ENCODE measurements around the gene A2M.
A peak's percentile ranks its signal among the peaks of the same experiment; 100 is the strongest.

A2M gene

DNA sequence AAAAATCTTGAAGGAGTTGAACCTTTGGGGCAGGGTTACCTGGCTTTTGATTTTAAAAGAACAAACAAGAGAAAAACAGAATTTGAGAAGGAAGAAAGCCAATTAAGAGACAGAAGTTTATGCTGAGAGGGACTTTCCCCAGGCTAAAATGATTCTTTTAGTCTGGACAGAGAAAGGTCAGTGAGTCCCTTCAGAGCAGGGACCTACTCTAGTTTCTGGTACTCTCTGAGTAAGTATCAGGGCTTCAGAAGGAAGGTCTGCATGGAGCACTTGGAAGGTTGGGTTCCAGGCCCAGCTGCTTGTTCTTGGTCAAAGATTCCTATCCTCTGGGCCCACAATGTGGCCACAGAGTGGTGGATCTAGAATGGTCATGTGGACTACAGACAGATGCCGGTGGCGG, 66.8 kb downstream of the A2M start:
- H3K4me3 ChIP-seq (ENCODE audit: low read depth, low read length): no peak overlapping the region
- TF ChIP-seq, protein P1, sequence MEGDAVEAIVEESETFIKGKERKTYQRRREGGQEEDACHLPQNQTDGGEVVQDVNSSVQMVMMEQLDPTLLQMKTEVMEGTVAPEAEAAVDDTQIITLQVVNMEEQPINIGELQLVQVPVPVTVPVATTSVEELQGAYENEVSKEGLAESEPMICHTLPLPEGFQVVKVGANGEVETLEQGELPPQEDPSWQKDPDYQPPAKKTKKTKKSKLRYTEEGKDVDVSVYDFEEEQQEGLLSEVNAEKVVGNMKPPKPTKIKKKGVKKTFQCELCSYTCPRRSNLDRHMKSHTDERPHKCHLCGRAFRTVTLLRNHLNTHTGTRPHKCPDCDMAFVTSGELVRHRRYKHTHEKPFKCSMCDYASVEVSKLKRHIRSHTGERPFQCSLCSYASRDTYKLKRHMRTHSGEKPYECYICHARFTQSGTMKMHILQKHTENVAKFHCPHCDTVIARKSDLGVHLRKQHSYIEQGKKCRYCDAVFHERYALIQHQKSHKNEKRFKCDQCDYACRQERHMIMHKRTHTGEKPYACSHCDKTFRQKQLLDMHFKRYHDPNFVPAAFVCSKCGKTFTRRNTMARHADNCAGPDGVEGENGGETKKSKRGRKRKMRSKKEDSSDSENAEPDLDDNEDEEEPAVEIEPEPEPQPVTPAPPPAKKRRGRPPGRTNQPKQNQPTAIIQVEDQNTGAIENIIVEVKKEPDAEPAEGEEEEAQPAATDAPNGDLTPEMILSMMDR (IDR thresholded peaks at IDR 0.05; ENCODE audit: low read depth, low read length): no peak

DNA sequence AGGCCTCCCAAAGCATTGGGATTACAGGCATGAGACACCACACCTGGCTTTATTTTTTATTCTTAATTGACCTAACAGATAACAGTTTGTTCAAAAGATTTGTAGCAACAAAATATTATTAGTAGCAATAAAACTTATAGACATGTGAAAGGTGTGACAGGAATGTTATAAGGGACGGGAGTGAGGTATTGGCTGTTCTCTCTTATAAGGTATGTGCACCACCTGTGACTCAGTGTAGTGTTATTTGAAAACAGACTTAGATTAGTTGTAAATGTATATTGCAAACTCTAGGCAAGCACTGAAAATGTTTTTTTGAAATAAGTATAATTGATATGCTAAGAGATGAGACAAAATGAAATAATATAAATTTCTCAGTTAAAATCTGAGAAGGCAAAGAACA, 68.6 kb downstream of the A2M start:
- no peak overlapping the region for H3K4me3 ChIP-seq (ENCODE audit: low read depth, low read length)
- TF ChIP-seq, protein P1 (IDR thresholded peaks at IDR 0.05; ENCODE audit: low read depth, low read length): no peak

DNA sequence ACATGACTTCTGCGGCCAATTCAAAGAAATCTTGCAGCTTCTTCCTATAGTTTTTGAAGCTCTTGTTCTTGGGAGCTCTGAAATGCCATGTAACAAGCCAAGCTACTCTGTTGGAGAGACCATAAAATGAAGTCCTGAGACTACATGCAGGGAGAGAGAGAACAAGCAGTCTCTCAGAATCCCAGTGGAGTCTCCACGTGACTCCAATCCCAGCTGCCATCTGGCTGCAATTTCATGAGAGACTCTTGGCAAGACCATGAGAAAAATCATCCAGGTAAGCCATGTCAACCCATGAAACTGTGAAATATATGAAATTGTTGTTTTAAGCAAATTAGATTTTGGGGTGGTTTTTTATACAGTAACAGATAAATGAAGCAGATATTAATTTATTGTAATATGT, 72.0 kb downstream of the A2M start:
- H3K4me3 ChIP-seq (ENCODE audit: low read depth, low read length): no peak overlapping the region
- TF ChIP-seq, protein P1 (IDR thresholded peaks at IDR 0.05; ENCODE audit: low read depth, low read length): no peak

DNA sequence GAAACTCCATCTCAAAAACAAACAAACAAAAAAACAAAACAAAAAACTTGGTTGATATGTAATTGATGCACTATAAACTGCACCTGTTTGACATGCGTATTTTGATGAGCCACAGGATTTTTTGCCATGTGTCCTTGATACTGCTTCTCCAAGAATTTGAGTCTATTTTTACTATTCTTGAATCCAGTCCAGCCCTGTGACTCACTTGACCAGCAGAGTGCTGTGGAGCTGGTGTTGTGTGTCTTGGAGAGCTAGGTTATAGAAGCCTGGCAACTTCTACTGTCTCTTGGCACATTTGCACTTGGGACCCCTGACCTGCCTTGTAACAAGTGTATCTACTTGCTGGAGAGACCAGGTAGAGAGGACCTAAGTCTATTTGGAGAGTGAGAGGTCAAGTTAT, 74.4 kb downstream of the A2M start:
- no peak overlapping the region for H3K4me3 ChIP-seq (ENCODE audit: low read depth, low read length)
- TF ChIP-seq, protein P1 (IDR thresholded peaks at IDR 0.05; ENCODE audit: low read depth, low read length): no peak

DNA sequence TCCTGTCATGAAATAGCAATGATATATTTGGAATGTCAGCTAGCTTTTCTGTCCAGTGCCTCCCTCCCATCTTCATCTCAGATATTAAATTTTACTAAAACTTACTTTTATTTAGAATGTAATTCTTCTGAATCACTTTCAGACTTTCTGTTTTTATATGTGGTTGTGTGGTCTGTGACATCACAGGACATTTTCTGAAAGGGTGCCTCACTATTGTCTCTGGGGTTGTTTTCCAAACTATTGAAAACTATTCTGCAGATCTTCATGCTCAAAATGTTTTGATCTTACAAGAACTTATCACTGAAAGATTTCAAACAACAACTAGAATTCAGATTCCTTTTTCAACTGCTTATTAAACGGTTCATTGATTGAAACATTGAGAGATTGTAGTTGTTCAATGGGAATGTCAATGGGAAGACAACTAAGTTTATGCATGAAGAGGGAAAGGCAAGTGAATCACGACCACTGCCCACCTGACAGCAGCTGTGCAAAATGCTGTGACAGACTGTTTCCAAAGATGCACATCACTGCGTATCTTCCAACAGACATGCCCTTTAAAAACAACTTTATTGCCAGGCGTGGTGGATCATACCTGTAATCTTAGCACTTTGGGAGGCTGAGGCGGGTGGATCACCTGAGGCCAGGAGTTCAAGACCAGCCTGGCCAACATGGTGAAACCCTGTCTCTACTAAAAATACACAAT, 75.1 kb downstream of the A2M start:
- H3K4me3 ChIP-seq (ENCODE audit: low read depth, low read length): no peak overlapping the region
- TF ChIP-seq, protein P1 (IDR thresholded peaks at IDR 0.05; ENCODE audit: low read depth, low read length): no peak

DNA sequence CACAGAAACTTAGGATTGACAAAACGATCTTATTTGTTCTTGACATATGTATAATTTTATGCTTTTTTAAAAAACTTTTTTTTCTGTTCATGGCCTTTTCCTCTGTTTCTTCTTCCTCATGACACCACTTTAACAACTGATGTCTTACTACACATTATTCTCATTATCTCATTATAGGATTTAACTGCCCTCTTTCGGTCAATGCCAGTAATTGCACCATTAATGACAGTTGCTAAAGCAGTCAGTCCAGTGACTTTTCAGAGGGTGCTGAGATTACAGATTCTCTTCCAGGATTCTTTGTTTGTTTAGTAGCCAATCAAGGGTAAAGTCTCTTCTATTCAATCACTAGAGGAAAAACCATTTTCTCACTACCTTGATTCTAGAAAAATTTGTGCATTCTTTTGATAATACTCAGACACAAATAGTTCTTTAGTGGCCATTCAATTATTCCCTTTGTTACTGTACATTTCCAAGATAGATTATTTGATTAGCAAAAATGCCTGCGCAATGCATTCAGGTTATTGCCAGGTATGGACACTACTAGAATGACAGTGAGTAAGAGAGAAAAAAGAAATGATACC, 76.2 kb downstream of the A2M start:
- H3K4me3 ChIP-seq (ENCODE audit: low read depth, low read length): no peak overlapping the region
- TF ChIP-seq, protein P1 (IDR thresholded peaks at IDR 0.05; ENCODE audit: low read depth, low read length): peak; percentile 37

DNA sequence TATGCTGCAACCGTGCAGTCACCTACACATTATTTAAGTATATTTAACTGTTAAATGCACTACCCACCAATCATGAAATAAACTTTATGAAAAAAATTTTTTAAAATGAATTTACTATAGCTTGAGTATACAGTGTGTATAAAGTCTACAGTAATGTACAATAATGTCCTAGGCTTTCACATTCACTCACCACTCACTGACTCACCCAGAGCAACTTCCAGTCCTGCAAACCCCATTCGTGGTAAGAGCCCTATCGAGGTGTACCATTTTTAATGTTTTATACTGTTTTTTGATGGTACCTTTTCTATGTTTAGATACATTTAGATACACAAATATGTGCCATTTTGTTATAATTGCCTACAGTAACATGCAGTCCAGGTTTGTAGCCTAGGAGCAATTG, 78.3 kb downstream of the A2M start:
- TF ChIP-seq, protein P1 (IDR thresholded peaks at IDR 0.05; ENCODE audit: low read depth, low read length): no peak

More for the DNA sequence above, 78.3 kb downstream of the A2M start:
- H3K4me3 ChIP-seq (ENCODE audit: low read depth, low read length): no peak overlapping the region

Data from WI38 (cell line).